SH-SY5Y (cell line): ENCODE measurements around the gene YDJC.

ENCODE experiments used
- GATA2 ChIP-seq: IDR thresholded peaks from 2 replicates; pipeline ENCODE4 v1.6.1; 2011; ENCODE audit warnings: mild to moderate bottlenecking, low read depth, low read length
- GATA3 ChIP-seq: IDR thresholded peaks from 2 replicates; pipeline ENCODE4 v1.6.1; 2011; ENCODE audit warnings: low read depth, mild to moderate bottlenecking, low read length, moderate library complexity

- no peak for TF ChIP-seq GATA3
- no peak for TF ChIP-seq GATA2
These were observed 2.5 kb upstream of the YDJC start, which contains the start of gene CCDC116 for GRCh38 chr22:21632237-21632895.
